PC-3 (cell line): ENCODE measurements around the gene C21orf91. TPM values are rescaled to one million over a fixed set of nuclear protein-coding genes. Genes with fewer than 3 reads are reported as not detected.
A peak's percentile ranks its signal among the peaks of the same experiment; 100 is the strongest.

ENCODE experiments used
- ATAC-seq: fragments of 200-7000 bp; cut with Tn5 transposase; 2 replicates; pipeline ENCODE4 v1.9.1; 2020; ENCODE audit warnings: mild to moderate bottlenecking, moderate library complexity
- Bru-seq: library from RNA; stranded (reverse); fragments of 400-500 nt; gene quantifications from one replicate; lab custom pipeline; 2021; lab: Mats Ljungman, UMichigan
- BruChase-seq, 2 experiments: library from RNA; stranded (reverse); fragments of 400-500 nt; gene quantifications; one replicate each; lab custom pipeline; 2021; lab: Mats Ljungman, UMichigan
- BruUV-seq: library from RNA; stranded (reverse); fragments of 400-500 nt; replicated peaks from 2 replicates; lab custom pipeline; 2021; lab: Mats Ljungman, UMichigan
- CTCF ChIA-PET: fragments of 300-600 bp; sonication (Branson Sonifier 250); formaldehyde crosslinking; loops from one replicate; lab custom pipeline; 2022; ENCODE audit warnings: antibody characterized with exemption; lab: Charles Lee
- POLR2A ChIA-PET: fragments of 300-600 bp; sonication (Branson Sonifier 250); formaldehyde crosslinking; loops from one replicate; lab custom pipeline; 2022; ENCODE audit warnings: antibody characterized with exemption; ENCODE audit not compliant: unreplicated experiment; lab: Charles Lee
- DNase-seq: peaks from one replicate; pipeline ENCODE4 v3.0.0-alpha.2; 2015
- H2AFZ ChIP-seq: fragments of 300-600 bp; sonication (generic); 2 replicates; pipeline ENCODE4 v1.6.0; 2016; ENCODE audit warnings: antibody characterized with exemption, low read length
- H3F3A ChIP-seq: fragments of 300-600 bp; sonication (generic); one replicate; pipeline ENCODE4 v1.6.0; 2017; ENCODE audit warnings: antibody characterized with exemption, low read length, control low read depth, mild to moderate bottlenecking; ENCODE audit not compliant: unreplicated experiment
- H3K27ac ChIP-seq: fragments of 300-600 bp; sonication (generic); 2 replicates; pipeline ENCODE4 v1.5.1; 2016; ENCODE audit warnings: mild to moderate bottlenecking, low read length
- H3K27me3 ChIP-seq: fragments of 300-600 bp; sonication (generic); 2 replicates; pipeline ENCODE4 v1.6.1; 2016; ENCODE audit warnings: low read length, mixed read lengths
- H3K36me3 ChIP-seq: fragments of 300-600 bp; sonication (generic); 2 replicates; pipeline ENCODE4 v1.6.1; 2016; ENCODE audit warnings: low read depth, mixed run types, low read length, mixed read lengths
- H3K4me1 ChIP-seq: fragments of 300-600 bp; sonication (generic); 2 replicates; pipeline ENCODE4 v1.5.1; 2016; ENCODE audit warnings: low read length; ENCODE audit not compliant: insufficient read depth
- H3K4me2 ChIP-seq: fragments of 300-600 bp; sonication (generic); 2 replicates; pipeline ENCODE4 v1.6.0; 2016; ENCODE audit warnings: low read length
- H3K4me3 ChIP-seq: fragments of 300-600 bp; sonication (generic); 2 replicates; pipeline ENCODE4 v1.5.1; 2016; ENCODE audit warnings: mild to moderate bottlenecking, low read length, mixed read lengths
- H3K79me2 ChIP-seq: fragments of 300-600 bp; sonication (generic); 2 replicates; pipeline ENCODE4 v1.6.1; 2017; ENCODE audit warnings: low read length, mixed read lengths
- H3K9ac ChIP-seq: fragments of 300-600 bp; sonication (generic); 2 replicates; pipeline ENCODE4 v1.6.0; 2016; ENCODE audit warnings: mild to moderate bottlenecking, low read length
- H3K9me2 ChIP-seq: fragments of 300-600 bp; sonication (generic); replicated peaks from 2 replicates; pipeline ENCODE4 v1.6.1; 2016; ENCODE audit warnings: mixed run types, low read length, mixed read lengths
- H3K9me3 ChIP-seq: fragments of 300-600 bp; sonication (generic); 2 replicates; pipeline ENCODE4 v1.6.1; 2016; ENCODE audit warnings: low read length, mixed read lengths
- H4K20me1 ChIP-seq: fragments of 300-600 bp; sonication (generic); 2 replicates; pipeline ENCODE4 v1.6.1; 2016; ENCODE audit warnings: low read length, mixed read lengths
- CTCF ChIP-seq: fragments of 300-600 bp; sonication (generic); conservative IDR thresholded peaks from 2 replicates; pipeline ENCODE4 v1.5.1; 2017; ENCODE audit warnings: antibody characterized with exemption, low read depth, mild to moderate bottlenecking, low read length
- EZH2 ChIP-seq: fragments of 300-600 bp; sonication (generic); IDR thresholded peaks from one replicate; pipeline ENCODE4 v1.6.1; 2017; ENCODE audit warnings: antibody characterized with exemption, mild to moderate bottlenecking, low read length; ENCODE audit not compliant: unreplicated experiment
- EZH2phosphoT487 ChIP-seq: fragments of 300-600 bp; sonication (generic); IDR thresholded peaks from 2 replicates; pipeline ENCODE4 v1.6.1; 2018; ENCODE audit warnings: mild to moderate bottlenecking, antibody characterized with exemption, low read length, borderline replicate concordance
- intact Hi-C: fragments of 100-400 bp; cut with micrococcal nuclease; formaldehyde crosslinking; loops from 2 replicates; pipeline ENCODE4 v1.9.0; 2023
- long read RNA-seq: library from polyadenylated mRNA; unstranded; transcript quantifications from one replicate; pipeline ENCODE4 v2.0.0, GENCODE V29; 2021; ENCODE audit not compliant: unreplicated experiment
- total RNA-seq: library from RNA; depleted of rRNA; stranded (reverse); fragments of >200 nt; gene quantifications from 2 replicates; pipeline ENCODE4 v1.2.3, GENCODE V29; 2014; rRNA removed

The C21orf91 gene
- total RNA-seq (6.1 and 7.7 TPM in 2 replicates), Bru-seq, nascent RNA (percentile 69 among the genes with signal in this experiment), BruChase-seq, experiment 1, labeled RNA remaining after a 6-hour chase (percentile 67 among the genes with signal in this experiment), BruChase-seq, experiment 2, labeled RNA remaining after a 2-hour chase (percentile 76 among the genes with signal in this experiment)
- long read RNA-seq, full-length matches to known transcripts: 15 of 16 reads
- long read RNA-seq, partial matches to known transcripts: 0 of 16 reads
- long read RNA-seq, other reads (novel, unspliced or antisense): 1 of 16 reads

- H2AFZ ChIP-seq: peak within 1 kb of the TSS; percentile 75
- TF ChIP-seq CTCF (no peak), EZH2phosphoT487 (no peak), EZH2 (no peak)
- no peaks in the 10 kb centered on the region for H3K9me2 ChIP-seq
- POLR2A ChIA-PET: no interaction called here
- peak within 1 kb of the TSS; percentile 86 for H3K4me3 ChIP-seq
- peak within 1 kb of the TSS; percentile 85 for H3K4me2 ChIP-seq
- no peaks in the 10 kb centered on the region for H4K20me1 ChIP-seq
- CTCF ChIA-PET: no interaction called here
- H3K79me2 ChIP-seq: peaks cover 24% of the 10 kb centered on the region
- BruUV-seq: no TSS peak
- ATAC-seq: peak; percentile 88
- H3K36me3 ChIP-seq: peaks cover 6% of the 10 kb centered on the region; the same call in 1 of the 2 replicates
- intact Hi-C loops: loop anchor here (1.0 to 10.0 kb wide), 3 partner anchors 50 to 208 kb away; no protein-coding TSS in a partner anchor
- H3K9me3 ChIP-seq: no peaks in the 10 kb centered on the region
- H3K27me3 ChIP-seq: no peaks in the 10 kb centered on the region
- peak within 1 kb of the TSS; percentile 63 for H3K27ac ChIP-seq
- peak within 1 kb of the TSS; percentile 78 for H3K9ac ChIP-seq
- peak; percentile 88 for DNase-seq
- peaks cover 17% of the 10 kb centered on the region for H3K4me1 ChIP-seq
- no peaks in the 10 kb centered on the region for H3F3A ChIP-seq
Measured at GRCh38 chr21:17819114-17819876, at the start of gene C21orf91. Gene C21orf91, minus strand, starts transcription at chr21:17819356. Its CDS starts 1,038 bp downstream, at chr21:17818318.

- POLR2A ChIA-PET: no interaction called here
- CTCF ChIA-PET: no interaction called here
- Histone ChIP-seq H2AFZ (no peak overlapping the region), H3F3A (no peaks in the 10 kb centered on the region), H3K4me2 (no peak overlapping the region), H3K9ac (no peak overlapping the region), H3K4me1 (no peaks in the 10 kb centered on the region), H3K27me3 (peaks cover 7% of the 10 kb centered on the region; the same call in 1 of the 2 replicates), H3K4me3 (no peak overlapping the region), H3K79me2 (no peaks in the 10 kb centered on the region), H4K20me1 (no peaks in the 10 kb centered on the region), H3K36me3 (no peaks in the 10 kb centered on the region), H3K27ac (no peak overlapping the region), H3K9me3 (no peaks in the 10 kb centered on the region), H3K9me2 (no peaks in the 10 kb centered on the region)
- TF ChIP-seq CTCF: no peak
- TF ChIP-seq EZH2: no peak
- no peak for TF ChIP-seq EZH2phosphoT487
- ATAC-seq (no peak), DNase-seq (no peak)
- intact Hi-C loops: no loop called here
- no TSS peak for BruUV-seq
Measured at GRCh38 chr21:17866590-17866989, 47.4 kb upstream of the C21orf91 start.
